ENCODE results near the gene OR1B1. TPM values are rescaled to one million over a fixed set of nuclear protein-coding genes. Genes with fewer than 3 reads are reported as not detected.

OR1B1 gene
- total RNA-seq: not detected in 2 replicates

DNA sequence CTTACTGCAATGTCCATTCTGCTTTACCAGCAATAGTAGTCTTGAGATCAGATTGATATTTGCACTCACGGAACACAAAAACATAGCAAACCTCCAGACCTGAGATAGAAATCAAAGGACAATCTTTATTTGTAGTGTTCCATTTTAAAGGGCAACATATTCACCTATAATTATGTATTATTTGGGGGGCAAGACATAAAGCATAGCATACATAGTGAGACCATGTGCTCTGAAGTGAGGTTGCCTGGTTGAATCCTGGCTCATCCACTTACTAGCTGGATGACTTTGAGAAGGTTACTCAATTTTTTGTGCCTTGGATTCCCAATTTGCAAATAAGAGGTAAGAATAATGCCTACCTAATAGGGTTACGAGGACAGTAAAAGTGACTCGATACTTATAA is at the start of gene OR1B1:
OR1B1 (minus strand) TSS at position 101 of the 400 bp plus-strand sequence.

GRCh38 chr9:122661416-122661815 is 4.0 kb upstream of the OR1B1 start, which contains the start of gene OR1L1:
Gene OR1L1 (plus strand): TSS chr9:122661716. CDS start chr9:122661716, 0 bp downstream.

DNA sequence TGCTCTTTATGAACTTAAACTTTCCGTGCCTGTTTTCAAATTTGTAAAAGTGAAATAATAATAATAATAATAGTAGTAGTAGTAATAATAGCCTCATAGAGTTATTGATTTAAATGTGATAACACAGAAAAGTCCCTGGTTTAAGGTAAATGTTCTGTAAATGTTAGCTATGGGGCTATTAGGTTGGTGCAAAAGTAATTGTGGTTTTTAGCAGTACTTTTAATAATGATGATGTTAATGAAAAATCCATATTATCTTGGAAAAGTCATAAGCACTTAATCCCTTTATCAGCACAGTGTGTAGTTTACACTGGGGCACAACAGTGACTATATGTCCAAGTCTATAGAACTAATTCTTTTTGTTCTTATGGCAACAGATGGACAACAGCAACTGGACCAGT is 43.1 kb downstream of the OR1B1 start, which contains the start of gene OR1Q1:
OR1Q1 (plus strand) TSS at position 377 of the 400 bp plus-strand sequence; CDS start at position 377, 0 bp downstream.

DNA sequence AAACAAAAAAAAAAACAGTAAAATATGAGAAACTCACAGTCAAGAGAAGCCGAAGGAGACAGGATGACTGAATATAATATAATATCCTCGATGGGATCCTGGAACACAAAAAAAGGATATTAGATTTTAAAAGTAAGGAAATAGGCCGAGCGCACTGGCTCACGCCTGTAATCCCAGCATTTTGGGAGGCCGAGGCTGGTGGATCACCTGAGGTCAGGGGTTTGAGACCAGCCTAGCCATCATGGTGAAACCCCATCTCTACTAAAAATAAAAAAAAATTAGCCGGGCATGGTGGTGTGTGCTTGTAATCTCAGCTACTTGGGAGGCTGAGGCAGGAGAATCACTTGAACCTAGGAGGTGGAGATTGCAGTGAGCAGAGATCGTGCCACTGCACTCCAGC is 74.1 kb downstream of the OR1B1 start, which contains the start of gene OR1L8:
OR1L8 (minus strand) TSS at position 101 of the 400 bp plus-strand sequence. CDS start 14,907 bp downstream, outside the sequence.

Other genes starting within 250 kb of the OR1B1 start
- not detected in 2 replicates for gene OR1J1, start 179.7 kb downstream of the OR1B1 start, total RNA-seq
- not detected in 2 replicates for gene OR1J2, start 146.8 kb downstream of the OR1B1 start, total RNA-seq
- gene OR1J4, start 138.5 kb downstream of the OR1B1 start, total RNA-seq: not detected in 2 replicates
- gene OR1N1, start 130.3 kb downstream of the OR1B1 start, total RNA-seq: not detected in 2 replicates
- not detected in 2 replicates for gene OR1N2, start 104.5 kb downstream of the OR1B1 start, total RNA-seq
- gene OR1L8, start 74.2 kb downstream of the OR1B1 start, total RNA-seq: 0.37 TPM in 1 of 2 replicates, not detected in the other
- gene OR1Q1, start 42.9 kb downstream of the OR1B1 start, total RNA-seq: not detected in 2 replicates
- gene OR1L1, start 4.1 kb upstream of the OR1B1 start, total RNA-seq: not detected in 2 replicates
- gene OR1L3, start 17.5 kb upstream of the OR1B1 start, total RNA-seq: not detected in 2 replicates
- not detected in 2 replicates for gene OR1L4, start 66.4 kb upstream of the OR1B1 start, total RNA-seq
- gene OR1L6, start 84.7 kb upstream of the OR1B1 start, total RNA-seq: not detected in 2 replicates
- gene OR5C1, start 131.3 kb upstream of the OR1B1 start, total RNA-seq: not detected in 2 replicates
- not detected in 2 replicates for gene OR1K1, start 142.5 kb upstream of the OR1B1 start, total RNA-seq
- 16.1 and 16.2 TPM in 2 replicates for gene PDCL, start 171.0 kb upstream of the OR1B1 start, total RNA-seq
- gene RC3H2, start 247.7 kb upstream of the OR1B1 start, total RNA-seq: 24.6 and 25.1 TPM in 2 replicates

Measured in cardiac ventricle fibroblast (primary cell).